K562 (cell line): ENCODE measurements around the gene PTPRM. TPM values are rescaled to one million over a fixed set of nuclear protein-coding genes. Genes with fewer than 3 reads are reported as not detected.

ENCODE experiments used
- ATAC-seq: fragments of 200-7000 bp; cut with Tn5 transposase; 3 replicates; pipeline ENCODE4 v1.9.1; 2020; ENCODE audit warnings: moderate library complexity
- BruUV-seq: library from RNA; stranded (reverse); fragments of 400-500 nt; replicated peaks from 2 replicates; lab custom pipeline; 2021; lab: Mats Ljungman, UMichigan
- CTCF ChIA-PET: fragments of 300-600 bp; formaldehyde crosslinking; extraction: SDS; loops from one replicate; lab custom pipeline; 2021; ENCODE audit warnings: low intra/inter-chr PET ratio; lab: Yijun Ruan, JAX
- POLR2A ChIA-PET: fragments of 300-600, 350-650 bp; sonication (Branson Sonifier 250); formaldehyde crosslinking; extraction: SDS; loops from one replicate; lab custom pipeline; 2021; ENCODE audit warnings: antibody characterized with exemption, inconsistent platforms; lab: Yijun Ruan, JAX
- DNase-seq, 4 experiments: peaks; one replicate each; pipeline versions ENCODE4 v3.0.0 to v3.0.0-alpha.2; 2011 to 2018; ENCODE audit warnings: low spot score in 3 of 4, mixed read lengths in 3 of 4; ENCODE audit errors: extremely low read depth in 1 of 4
- FAIRE-seq: peaks from 2 replicates; lab custom pipeline; 2011; peaks lifted over from hg19 to GRCh38; lab: Jason Lieb, UNC
- H2AFZ ChIP-seq: 2 replicates; pipeline ENCODE4 v1.6.0; 2011; ENCODE audit warnings: low read depth, low read length, control low read depth, inconsistent platforms
- H3K27ac ChIP-seq: fragments of 200-600 bp; 3 replicates; pipeline ENCODE4 v1.8.0; 2011; ENCODE audit warnings: low read depth, mild to moderate bottlenecking, control low read depth, inconsistent platforms, low read length, moderate library complexity, mixed read lengths; ENCODE audit errors: extremely low read depth
- H3K27me3 ChIP-seq, 2 experiments: fragments of 300-600 bp in 1 of 2; 2 replicates in 1 of 2; 3 replicates in 1 of 2; pipeline versions ENCODE4 v1.6.0 to v1.8.0; 2011; ENCODE audit warnings: inconsistent platforms in 2 of 2, low read length in 2 of 2, mild to moderate bottlenecking in 1 of 2, mixed read lengths in 1 of 2, moderate library complexity in 1 of 2; ENCODE audit not compliant: control insufficient read depth in 2 of 2, insufficient read depth in 2 of 2
- H3K36me3 ChIP-seq: fragments of 300-600 bp; 3 replicates; pipeline ENCODE4 v1.8.0; 2011; ENCODE audit warnings: mild to moderate bottlenecking, low read length, inconsistent platforms; ENCODE audit not compliant: control insufficient read depth, insufficient read depth
- H3K4me1 ChIP-seq, 2 experiments: fragments of 200-600 bp in 1 of 2; replicated peaks in 1 of 2; 2 replicates in 1 of 2; 3 replicates in 1 of 2; pipeline versions ENCODE4 v1.5.1 to v1.8.0; 2011; ENCODE audit warnings: inconsistent platforms in 2 of 2, low read length in 2 of 2, mild to moderate bottlenecking in 1 of 2, mixed read lengths in 1 of 2, moderate library complexity in 1 of 2; ENCODE audit not compliant: control insufficient read depth in 2 of 2, insufficient read depth in 2 of 2
- H3K4me2 ChIP-seq: 2 replicates; pipeline ENCODE4 v1.6.1; 2011; ENCODE audit warnings: low read length, control low read depth, inconsistent platforms, mixed read lengths; ENCODE audit not compliant: insufficient read depth
- H3K4me3 ChIP-seq: fragments of 200-600 bp; sonication (generic), shearing (Covaris generic); 2 replicates; pipeline ENCODE4 v1.5.1; 2016; ENCODE audit warnings: control low read depth, inconsistent platforms
- H3K79me2 ChIP-seq: fragments of 200-600 bp; 3 replicates; pipeline ENCODE4 v1.8.0; 2011; ENCODE audit warnings: low read length, inconsistent platforms; ENCODE audit not compliant: control insufficient read depth, insufficient read depth
- H3K9ac ChIP-seq, 2 experiments: 2 replicates each; pipeline versions ENCODE4 v1.6.0 to v1.6.1; 2011; ENCODE audit warnings: low read depth in 2 of 2, low read length in 2 of 2, control low read depth in 1 of 2, inconsistent platforms in 1 of 2, mild to moderate bottlenecking in 1 of 2, mixed read lengths in 1 of 2; ENCODE audit not compliant: insufficient read depth in 1 of 2
- H3K9me1 ChIP-seq: one replicate; pipeline ENCODE4 v1.6.0; 2011; ENCODE audit warnings: inconsistent platforms, mild to moderate bottlenecking, low read length, moderate library complexity; ENCODE audit not compliant: control insufficient read depth, insufficient read depth
- H3K9me3 ChIP-seq: replicated peaks from 2 replicates; pipeline ENCODE4 v1.5.1; 2011; ENCODE audit warnings: low read depth, low read length, inconsistent platforms; ENCODE audit not compliant: control insufficient read depth, insufficient read depth
- H4K20me1 ChIP-seq: replicated peaks from 2 replicates; pipeline ENCODE4 v1.6.1; 2011; ENCODE audit warnings: low read length, inconsistent platforms, mixed read lengths; ENCODE audit not compliant: control insufficient read depth, insufficient read depth
- CREB3L1 ChIP-seq: fragments of 450-650 bp; IDR thresholded peaks from 2 replicates; pipeline ENCODE4 v1.6.1; 2014; ENCODE audit warnings: low read depth, mild to moderate bottlenecking, moderate library complexity, borderline replicate concordance
- CUX1 ChIP-seq: fragments of 200-800 bp; sonication (Bioruptor generic); IDR thresholded peaks from 2 replicates; pipeline ENCODE4 v1.6.1; 2016; ENCODE audit warnings: missing genetic modification characterization, missing compliant biosample characterization
- MYBL2 ChIP-seq, 2 experiments: fragments of 450-650 bp in 1 of 2; sonication (generic) in 1 of 2; formaldehyde crosslinking in 1 of 2; IDR thresholded peaks; 2 replicates each; pipeline versions ENCODE4 v1.6.1 to v1.8.1; 2017 to 2022; ENCODE audit warnings: borderline replicate concordance in 1 of 2, inconsistent platforms in 1 of 2, low read depth in 1 of 2, mild to moderate bottlenecking in 1 of 2, missing genetic modification reagents in 1 of 2, moderate library complexity in 1 of 2
- TGIF2 ChIP-seq: sonication (generic); formaldehyde crosslinking; IDR thresholded peaks from 2 replicates; pipeline ENCODE4 v1.8.1; 2022; ENCODE audit warnings: mild to moderate bottlenecking, missing genetic modification reagents, moderate library complexity
- ZNF184 ChIP-seq: sonication (generic); formaldehyde crosslinking; IDR thresholded peaks from 2 replicates; pipeline ENCODE4 v1.5.0; 2020; ENCODE audit warnings: missing genetic modification reagents
- ZNF217 ChIP-seq: sonication (generic); formaldehyde crosslinking; IDR thresholded peaks from 2 replicates; pipeline ENCODE4 v1.8.0; 2022; ENCODE audit warnings: mild to moderate bottlenecking, missing genetic modification reagents
- ZNF398 ChIP-seq: fragments of 250-450 bp; sonication (Bioruptor Pico); IDR thresholded peaks from 2 replicates; pipeline ENCODE4 v1.8.0; 2021; ENCODE audit warnings: moderate library complexity, mild to moderate bottlenecking, inconsistent platforms
- WGBS: fragments of 100-300 bp; shearing (Covaris generic); methylation state at CpG from one replicate; pipeline ENCODE4 v1.1.6; 2016; ENCODE audit warnings: low coverage, mixed read lengths; ENCODE audit not compliant: insufficient coverage; ENCODE audit errors: missing lambda C conversion rate; 5-methylcytosine and 5-hydroxymethylcytosine counted together
- in situ Hi-C: fragments of 300-500 bp; cut with MboI; formaldehyde crosslinking; loops from 4 replicates; pipeline ENCODE4 v1.15.0; 2018; ENCODE audit warnings: inconsistent platforms, mixed read lengths
- intact Hi-C: fragments of 100-400 bp; cut with micrococcal nuclease; formaldehyde crosslinking; loops from 2 replicates; pipeline ENCODE4 v1.14.2; 2022
- polyA plus RNA-seq, 8 experiments: library from polyadenylated mRNA; depleted of rRNA in 4 of 8; stranded (reverse) in 5 of 8; unstranded in 3 of 8; fragments of >200 nt; fragmentation: Nextera tagmentation in 2 of 8; fragmentation: Illumina TruSeq in 1 of 8; extraction: Ambion mirVana in 2 of 8; extraction: Trizol in 1 of 8; gene quantifications; 2 replicates each; pipeline versions ENCODE4 v1.2.1 to v1.2.3, GENCODE V29; 2011 to 2014; ENCODE audit warnings: inconsistent platforms in 1 of 8, missing spikeins in 1 of 8
- total RNA-seq, 7 experiments: library from RNA; depleted of rRNA in 6 of 7; stranded (reverse); fragments of >200 nt in 6 of 7; fragmentation: Illumina TruSeq in 2 of 7; extraction: Trizol in 2 of 7; gene quantifications; 2 replicates each; pipeline versions ENCODE4 v1.2.1 to v1.2.3, GENCODE V29; 2011 to 2021; ENCODE audit warnings: low replicate concordance in 1 of 7

PTPRM gene
- total and polyA plus RNA-seq, 9 of the 15 experiments (the other 6 are each of a cell fraction or from before 2014, with no cell fraction given) = 0.03 to 0.16 (median 0.08) TPM; not detected in 3

- Histone ChIP-seq H3K4me3 (no peak overlapping the region), H3K27me3 (no peaks in the 10 kb centered on the region), H3K4me2 (no peak overlapping the region), H3K27ac (no peak overlapping the region), H3K4me1 (no peaks in the 10 kb centered on the region), H2AFZ (no peak overlapping the region), H3K79me2 (no peaks in the 10 kb centered on the region), H3K36me3 (no peaks in the 10 kb centered on the region), H3K9ac (no peak overlapping the region), H3K9me1 (no peaks in the 10 kb centered on the region), H4K20me1 (no peaks in the 10 kb centered on the region), H3K9me3 (no peaks in the 10 kb centered on the region)
- ATAC-seq (no peak), FAIRE-seq (no peak), DNase-seq (no peak)
- ChIA-PET CTCF (no interaction called here), POLR2A (interaction anchor here (0.6 to 0.8 kb wide), 2 partner anchors 28 to 70 kb away, joined by 3 to 4 read pairs; no protein-coding TSS in a partner anchor)
- BruUV-seq = no TSS peak
- 3% methylated on average over 13 of the region's 13 CpGs for WGBS
- TF ChIP-seq ZNF217 (CRISPR knock-in tag) (no peak), CREB3L1 (no peak), TGIF2 (CRISPR knock-in tag) (no peak), MYBL2 (IDR thresholded peaks at IDR 0.05; ENCODE audit: low read depth) (no peak), MYBL2 (CRISPR knock-in tag; IDR thresholded peaks at IDR 0.05; ENCODE audit: borderline replicate concordance) (no peak), ZNF184 (no peak), ZNF398 (no peak), CUX1 (CRISPR knock-in tag) (no peak)
- in situ Hi-C loops = no loop called here
- intact Hi-C loops = no loop called here
These were observed 370.2 kb downstream of the PTPRM start for GRCh38 chr18:7937268-7937667.
